COLO668 (cell line): Measurements from ENCODE around the gene MYCN.
"Not testable (repeated sequence)": the region's sequence is repeated elsewhere in the genome, so short reads cannot be mapped to it uniquely, and the experiment has no call there.

Experiments
- DNase-seq: peaks from one replicate; lab custom pipeline; 2025; ENCODE audit not compliant: unreplicated experiment; lab: John Stamatoyannopoulos, UW

Gene MYCN

GRCh38 chr2:15907461-15908324, 32.7 kb upstream of the MYCN start:
- DNase-seq: no peak

- DNase-seq: no peak
Observed at GRCh38 chr2:15908371-15908770, 32.0 kb upstream of the MYCN start.

GRCh38 chr2:15909157-15909556, 31.2 kb upstream of the MYCN start:
- DNase-seq: no peak

- DNase-seq: no peak
Observed at GRCh38 chr2:15909736-15910135, 30.6 kb upstream of the MYCN start.

- DNase-seq: not testable (repeated sequence)
Observed at GRCh38 chr2:15911270-15911669, 29.1 kb upstream of the MYCN start.

GRCh38 chr2:15911686-15912085, 28.7 kb upstream of the MYCN start:
- no peak for DNase-seq

GRCh38 chr2:15912203-15912602, 28.1 kb upstream of the MYCN start:
- DNase-seq: no peak

- DNase-seq: no peak
Observed at GRCh38 chr2:15913146-15913545, 27.2 kb upstream of the MYCN start.

GRCh38 chr2:15914596-15915385, 25.6 kb upstream of the MYCN start:
- DNase-seq: no peak

GRCh38 chr2:15915546-15915945, 24.8 kb upstream of the MYCN start:
- DNase-seq: not testable (repeated sequence)

- no peak for DNase-seq
Observed at GRCh38 chr2:15916336-15916735, 24.0 kb upstream of the MYCN start.

- no peak for DNase-seq
Observed at GRCh38 chr2:15918761-15919356, 21.5 kb upstream of the MYCN start.

GRCh38 chr2:15919716-15920434, 20.5 kb upstream of the MYCN start:
- DNase-seq: no peak

- DNase-seq: no peak
Observed at GRCh38 chr2:15920696-15921095, 19.7 kb upstream of the MYCN start.

GRCh38 chr2:15923597-15923996, 16.8 kb upstream of the MYCN start:
- no peak for DNase-seq

- DNase-seq: no peak
Observed at GRCh38 chr2:15925819-15926218, 14.5 kb upstream of the MYCN start.

- DNase-seq: no peak
Observed at GRCh38 chr2:15926252-15926651, 14.1 kb upstream of the MYCN start.

GRCh38 chr2:15927551-15928218, 12.7 kb upstream of the MYCN start:
- no peak for DNase-seq

- not testable (repeated sequence) for DNase-seq
Observed at GRCh38 chr2:15929008-15929407, 11.3 kb upstream of the MYCN start.

- DNase-seq: no peak
Observed at GRCh38 chr2:15929861-15930260, 10.5 kb upstream of the MYCN start.
